Astrocyte (in vitro differentiated cells and primary cell): ENCODE results near the gene ANO2. TPM values are rescaled to one million over a fixed set of nuclear protein-coding genes. Genes with fewer than 3 reads are reported as not detected.

Source experiments
- DNase-seq: peaks from one replicate; pipeline ENCODE4 v3.0.0-alpha.2; 2010; ENCODE audit warnings: low read depth
- FAIRE-seq: peaks from 2 replicates; lab custom pipeline; 2011; peaks lifted over from hg19 to GRCh38; lab: Jason Lieb, UNC
- H2AFZ ChIP-seq: 2 replicates; pipeline ENCODE4 v1.6.0; 2012; ENCODE audit warnings: low read depth, low read length, inconsistent platforms
- H3K27ac ChIP-seq: 2 replicates; pipeline ENCODE4 v1.5.1; 2011; ENCODE audit warnings: low read depth, low read length, inconsistent platforms
- H3K27me3 ChIP-seq: 2 replicates; pipeline ENCODE4 v1.6.0; 2011; ENCODE audit warnings: low read length, inconsistent platforms; ENCODE audit not compliant: insufficient read depth
- H3K36me3 ChIP-seq: 2 replicates; pipeline ENCODE4 v1.5.1; 2011; ENCODE audit warnings: low read length, inconsistent platforms; ENCODE audit not compliant: insufficient read depth
- H3K4me1 ChIP-seq: 2 replicates; pipeline ENCODE4 v1.5.1; 2011; ENCODE audit warnings: low read length, inconsistent platforms; ENCODE audit not compliant: insufficient read depth
- H3K4me2 ChIP-seq: 2 replicates; pipeline ENCODE4 v1.6.0; 2012; ENCODE audit warnings: low read length, inconsistent platforms
- H3K4me3 ChIP-seq: 2 replicates; pipeline ENCODE4 v1.5.1; 2011; ENCODE audit warnings: low read depth, mild to moderate bottlenecking, low read length, inconsistent platforms; ENCODE audit not compliant: insufficient read depth
- H3K79me2 ChIP-seq: 2 replicates; pipeline ENCODE4 v1.6.0; 2012; ENCODE audit warnings: mild to moderate bottlenecking, low read length, inconsistent platforms; ENCODE audit not compliant: insufficient read depth
- H3K9ac ChIP-seq: 2 replicates; pipeline ENCODE4 v1.6.0; 2012; ENCODE audit warnings: mild to moderate bottlenecking, low read length, inconsistent platforms
- H3K9me3 ChIP-seq: 2 replicates; pipeline ENCODE4 v1.5.1; 2012; ENCODE audit warnings: low read depth, mild to moderate bottlenecking, low read length, inconsistent platforms; ENCODE audit not compliant: insufficient read depth
- H4K20me1 ChIP-seq: 2 replicates; pipeline ENCODE4 v1.6.0; 2012; ENCODE audit warnings: low read length, inconsistent platforms; ENCODE audit not compliant: insufficient read depth
- H3K27ac Mint-ChIP-seq: one replicate; pipeline ENCODE4 v1.8.0; 2021; ENCODE audit warnings: mild to moderate bottlenecking, mixed read lengths; ENCODE audit not compliant: unreplicated experiment
- H3K27me3 Mint-ChIP-seq: one replicate; pipeline ENCODE4 v1.8.0; 2021; ENCODE audit warnings: low read depth, mixed read lengths; ENCODE audit not compliant: unreplicated experiment
- H3K36me3 Mint-ChIP-seq: one replicate; pipeline ENCODE4 v1.8.0; 2021; ENCODE audit warnings: low read depth, mixed read lengths; ENCODE audit not compliant: unreplicated experiment
- H3K4me1 Mint-ChIP-seq: one replicate; pipeline ENCODE4 v1.8.0; 2021; ENCODE audit warnings: low read depth, mixed read lengths; ENCODE audit not compliant: unreplicated experiment
- H3K4me3 Mint-ChIP-seq: one replicate; pipeline ENCODE4 v1.8.0; 2021; ENCODE audit warnings: mild to moderate bottlenecking, moderate library complexity, mixed read lengths; ENCODE audit not compliant: unreplicated experiment
- H3K9me3 Mint-ChIP-seq: one replicate; pipeline ENCODE4 v1.8.0; 2021; ENCODE audit warnings: mild to moderate bottlenecking, mixed read lengths; ENCODE audit not compliant: unreplicated experiment
- CTCF ChIP-seq: IDR thresholded peaks from 2 replicates; pipeline ENCODE4 v1.5.1; 2011; ENCODE audit warnings: low read depth, mild to moderate bottlenecking, inconsistent platforms, low read length, moderate library complexity; ENCODE audit not compliant: insufficient read depth
- EZH2 ChIP-seq: IDR thresholded peaks from 2 replicates; pipeline ENCODE4 v1.6.1; 2012; ENCODE audit warnings: mild to moderate bottlenecking, low read length, inconsistent platforms; ENCODE audit not compliant: insufficient read depth
- total RNA-seq: library from RNA; stranded (reverse); gene quantifications from 2 replicates; pipeline ENCODE4 v1.2.1, GENCODE V29; 2021

ANO2 gene
- total RNA-seq, 1 donor from 2014 or later = 0.93 TPM

GRCh38 chr12:5556946-5557673 lies 387.9 kb downstream of the ANO2 start:
- no peaks in the 10 kb centered on the region for H3K36me3 ChIP-seq
- H3K27ac ChIP-seq = no peak overlapping the region
- H3K9ac ChIP-seq = no peak overlapping the region
- Mint-ChIP-seq H3K4me1 (peaks cover 21% of the 10 kb centered on the region), H3K27ac (no peak overlapping the region), H3K4me3 (no peak overlapping the region), H3K9me3 (peaks cover under 1% of the 10 kb centered on the region), H3K27me3 (peaks cover 13% of the 10 kb centered on the region), H3K36me3 (no peaks in the 10 kb centered on the region)
- FAIRE-seq (no peak), DNase-seq (no peak)
- H3K27me3 ChIP-seq = no peaks in the 10 kb centered on the region
- H2AFZ ChIP-seq = no peak overlapping the region
- H4K20me1 ChIP-seq = no peaks in the 10 kb centered on the region
- H3K79me2 ChIP-seq = no peaks in the 10 kb centered on the region
- TF ChIP-seq CTCF = no peak
- TF ChIP-seq EZH2 = no peak
- H3K9me3 ChIP-seq = no peaks in the 10 kb centered on the region
- H3K4me2 ChIP-seq = no peak overlapping the region
- peaks cover 8% of the 10 kb centered on the region for H3K4me1 ChIP-seq
- H3K4me3 ChIP-seq = no peak overlapping the region

DNA sequence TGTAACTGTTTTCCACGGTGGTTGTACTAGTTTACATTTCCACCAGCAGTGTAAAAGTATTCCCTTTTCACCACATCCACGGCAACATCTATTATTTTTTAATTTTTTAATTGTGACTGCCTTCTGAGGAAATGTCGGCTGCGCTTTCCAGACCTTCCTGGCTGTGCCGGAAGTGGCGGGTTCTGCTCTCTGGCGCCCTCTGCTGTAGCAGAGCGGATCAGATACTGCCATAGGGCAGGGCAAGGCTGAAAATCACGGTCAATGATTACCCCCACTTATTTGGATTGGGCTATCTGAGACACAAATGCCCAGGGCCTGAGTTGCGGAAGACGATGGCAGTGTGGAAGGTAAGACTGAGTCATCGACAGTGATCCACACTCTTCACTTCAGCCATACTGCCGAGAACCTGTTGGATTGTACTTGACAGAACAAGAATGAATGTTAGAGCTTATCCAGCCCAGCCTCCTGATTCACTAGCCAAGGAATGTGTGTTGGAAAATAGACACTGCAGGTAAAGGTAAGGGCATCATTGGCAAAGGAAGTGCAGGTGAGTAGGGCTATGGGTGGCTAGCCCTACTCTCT lies 388.9 kb downstream of the ANO2 start:
- H2AFZ ChIP-seq = no peak overlapping the region
- DNase-seq = no peak
- no peaks in the 10 kb centered on the region for H3K36me3 Mint-ChIP-seq
- H3K9me3 ChIP-seq = no peaks in the 10 kb centered on the region
- H3K79me2 ChIP-seq = no peaks in the 10 kb centered on the region
- TF ChIP-seq CTCF (no peak), EZH2 (no peak)
- H3K4me3 Mint-ChIP-seq = no peak overlapping the region
- peaks cover 8% of the 10 kb centered on the region for H3K4me1 ChIP-seq
- no peaks in the 10 kb centered on the region for H3K36me3 ChIP-seq
- no peaks in the 10 kb centered on the region for H4K20me1 ChIP-seq
- no peak overlapping the region for H3K4me2 ChIP-seq
- peaks cover 15% of the 10 kb centered on the region for H3K27me3 Mint-ChIP-seq
- H3K4me1 Mint-ChIP-seq = peaks cover 21% of the 10 kb centered on the region
- peaks cover 3% of the 10 kb centered on the region for H3K9me3 Mint-ChIP-seq
- H3K27ac Mint-ChIP-seq = no peak overlapping the region
- no peak overlapping the region for H3K4me3 ChIP-seq
- H3K27me3 ChIP-seq = no peaks in the 10 kb centered on the region
- H3K27ac ChIP-seq = no peak overlapping the region
- H3K9ac ChIP-seq = no peak overlapping the region
- no peak for FAIRE-seq

DNA sequence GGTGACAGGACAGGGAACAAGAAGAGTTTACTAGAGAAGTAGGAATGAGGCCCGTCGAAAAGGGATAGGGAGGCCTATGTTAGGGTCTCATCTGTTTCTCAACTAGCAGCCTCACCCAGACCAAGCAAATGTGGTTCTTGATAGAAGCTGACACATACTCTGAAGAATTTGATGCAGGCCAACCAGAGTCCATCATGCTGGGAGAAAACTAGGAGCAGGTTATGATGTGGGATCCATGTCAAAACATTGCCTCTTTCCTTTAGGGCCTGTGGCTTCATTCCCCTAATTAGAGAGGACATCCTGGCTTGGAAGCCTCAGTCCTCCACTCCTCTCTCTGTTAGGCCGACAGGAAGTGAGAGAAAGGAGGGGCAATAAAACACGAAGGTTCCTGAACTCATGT lies 390.3 kb downstream of the ANO2 start:
- no peak for TF ChIP-seq EZH2
- no peak for TF ChIP-seq CTCF
- Mint-ChIP-seq H3K36me3 (no peaks in the 10 kb centered on the region), H3K27me3 (peaks cover 24% of the 10 kb centered on the region), H3K4me1 (peaks cover 16% of the 10 kb centered on the region), H3K9me3 (peaks cover 9% of the 10 kb centered on the region), H3K27ac (no peak overlapping the region), H3K4me3 (no peak overlapping the region)
- no peaks in the 10 kb centered on the region for H3K9me3 ChIP-seq
- no peak overlapping the region for H3K4me3 ChIP-seq
- H3K9ac ChIP-seq = no peak overlapping the region
- H3K27me3 ChIP-seq = no peaks in the 10 kb centered on the region
- no peaks in the 10 kb centered on the region for H3K36me3 ChIP-seq
- no peak overlapping the region for H3K27ac ChIP-seq
- H3K4me1 ChIP-seq = peaks cover 8% of the 10 kb centered on the region
- H3K4me2 ChIP-seq = no peak overlapping the region
- H4K20me1 ChIP-seq = no peaks in the 10 kb centered on the region
- DNase-seq = peak; percentile 47
- no peak overlapping the region for H2AFZ ChIP-seq
- FAIRE-seq = peak; percentile 70
- H3K79me2 ChIP-seq = no peaks in the 10 kb centered on the region
